ENCODE measurements around the gene SORCS2. TPM values are rescaled to one million over a fixed set of nuclear protein-coding genes. Genes with fewer than 3 reads are reported as not detected.
"Not testable (repeated sequence)": the region's sequence is repeated elsewhere in the genome, so short reads cannot be mapped to it uniquely, and the experiment has no call there.

The SORCS2 gene
- total RNA-seq, 1 donor from 2014 or later, result 4.9 TPM

- DNase-seq (ENCODE audit: low spot score in 2 of 2) (no peak), FAIRE-seq (no peak)
Measured at GRCh38 chr4:7444314-7444713, 252.0 kb downstream of the SORCS2 start.

- FAIRE-seq (no peak), DNase-seq (ENCODE audit: low spot score in 2 of 2) (no peak)
Measured at GRCh38 chr4:7444731-7445130, 252.4 kb downstream of the SORCS2 start.

- DNase-seq (ENCODE audit: low spot score in 2 of 2) (no peak), FAIRE-seq (no peak)
Measured at GRCh38 chr4:7447236-7447635, 254.9 kb downstream of the SORCS2 start.

- DNase-seq (ENCODE audit: low spot score in 2 of 2) (no peak), FAIRE-seq (no peak)
Measured at GRCh38 chr4:7448036-7448435, 255.7 kb downstream of the SORCS2 start.

- DNase-seq (ENCODE audit: low spot score in 2 of 2) (no peak), FAIRE-seq (no peak)
Measured at GRCh38 chr4:7450775-7451433, 258.6 kb downstream of the SORCS2 start.

GRCh38 chr4:7451434-7451789, 259.1 kb downstream of the SORCS2 start:
- DNase-seq (ENCODE audit: low spot score in 2 of 2) (no peak), FAIRE-seq (no peak)

GRCh38 chr4:7451800-7452199, 259.5 kb downstream of the SORCS2 start:
- DNase-seq (ENCODE audit: low spot score in 2 of 2) (no peak), FAIRE-seq (no peak)

- FAIRE-seq; DNase-seq (ENCODE audit: low spot score in 2 of 2): not testable (repeated sequence)
Measured at GRCh38 chr4:7452802-7453201, 260.5 kb downstream of the SORCS2 start.

- FAIRE-seq, result no peak
- no peak for DNase-seq (ENCODE audit: low spot score in 2 of 2)
Measured at GRCh38 chr4:7457201-7458065, 265.1 kb downstream of the SORCS2 start.

GRCh38 chr4:7458066-7458425, 265.7 kb downstream of the SORCS2 start:
- no peak for DNase-seq (ENCODE audit: low spot score in 2 of 2)
- no peak for FAIRE-seq

- FAIRE-seq (no peak), DNase-seq (ENCODE audit: low spot score in 2 of 2) (no peak)
Measured at GRCh38 chr4:7458477-7458876, 266.1 kb downstream of the SORCS2 start.

GRCh38 chr4:7459471-7459870, 267.1 kb downstream of the SORCS2 start:
- FAIRE-seq, result no peak
- no peak for DNase-seq (ENCODE audit: low spot score in 2 of 2)

GRCh38 chr4:7460566-7460965, 268.2 kb downstream of the SORCS2 start:
- FAIRE-seq (no peak), DNase-seq (ENCODE audit: low spot score in 2 of 2) (no peak)

GRCh38 chr4:7461230-7461629, 268.9 kb downstream of the SORCS2 start:
- FAIRE-seq (no peak), DNase-seq (ENCODE audit: low spot score in 2 of 2) (peak in 1 of 2 donors; percentile 46)

- DNase-seq (ENCODE audit: low spot score in 2 of 2) (peak; percentile 58 to 61), FAIRE-seq (no peak)
Measured at GRCh38 chr4:7462509-7462971, 270.2 kb downstream of the SORCS2 start.

- DNase-seq (ENCODE audit: low spot score in 2 of 2) (no peak), FAIRE-seq (no peak)
Measured at GRCh38 chr4:7463566-7464258, 271.4 kb downstream of the SORCS2 start.

GRCh38 chr4:7464259-7464655, 271.9 kb downstream of the SORCS2 start:
- FAIRE-seq, result no peak
- no peak for DNase-seq (ENCODE audit: low spot score in 2 of 2)

- FAIRE-seq (no peak), DNase-seq (ENCODE audit: low spot score in 2 of 2) (no peak)
Measured at GRCh38 chr4:7465017-7465416, 272.7 kb downstream of the SORCS2 start.

- DNase-seq (ENCODE audit: low spot score in 2 of 2) (no peak), FAIRE-seq (no peak)
Measured at GRCh38 chr4:7466215-7466614, 273.9 kb downstream of the SORCS2 start.

GRCh38 chr4:7466904-7467303, 274.6 kb downstream of the SORCS2 start:
- FAIRE-seq, result no peak
- peak; percentile 59 to 75 for DNase-seq (ENCODE audit: low spot score in 2 of 2)

GRCh38 chr4:7467471-7467870, 275.1 kb downstream of the SORCS2 start:
- DNase-seq (ENCODE audit: low spot score in 2 of 2) (no peak), FAIRE-seq (no peak)
